ENCODE results near the gene SCN10A.

DNA sequence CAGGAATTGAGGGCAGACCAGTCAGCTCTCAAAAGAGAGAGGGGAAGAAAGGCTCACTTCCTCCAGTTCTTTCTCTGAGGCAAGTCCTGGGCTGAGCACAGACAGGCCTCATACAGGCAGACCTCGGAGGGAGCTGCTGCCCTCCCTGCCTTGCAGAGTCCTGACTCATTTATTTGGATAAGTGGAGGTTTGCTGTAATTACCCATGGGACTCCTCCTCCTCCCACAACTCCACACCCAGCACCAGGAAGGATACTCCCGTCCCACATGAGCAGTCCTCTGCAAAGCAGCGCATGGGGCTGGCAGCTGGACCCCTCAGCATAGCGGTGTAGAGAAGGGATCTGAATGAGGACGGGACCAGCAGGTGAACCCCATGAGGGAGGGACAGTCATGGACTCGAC lies 13.4 kb upstream of the SCN10A start:
- TF ChIP-seq POLR2AphosphoS5 (IDR thresholded peaks at IDR 0.05; ENCODE audit: low read depth, low read length) (no peak), POLR2A (IDR thresholded peaks at IDR 0.05; ENCODE audit: low read depth, low read length) (no peak), TAF1 (IDR thresholded peaks at IDR 0.05; ENCODE audit: low read depth, low read length) (no peak)

All from GM12891 (cell line).